GM19455 (cell line): ENCODE measurements around the gene PAFAH1B1.
A peak's percentile ranks its signal among the peaks of the same experiment; 100 is the strongest.
"Not testable (repeated sequence)": the region's sequence is repeated elsewhere in the genome, so short reads cannot be mapped to it uniquely, and the experiment has no call there.

Experiments used
- ATAC-seq: cut with Tn5 transposase; IDR thresholded peaks from one replicate; pipeline ENCODE4 v1.9.1; 2021; ENCODE audit not compliant: unreplicated experiment

PAFAH1B1 gene

DNA sequence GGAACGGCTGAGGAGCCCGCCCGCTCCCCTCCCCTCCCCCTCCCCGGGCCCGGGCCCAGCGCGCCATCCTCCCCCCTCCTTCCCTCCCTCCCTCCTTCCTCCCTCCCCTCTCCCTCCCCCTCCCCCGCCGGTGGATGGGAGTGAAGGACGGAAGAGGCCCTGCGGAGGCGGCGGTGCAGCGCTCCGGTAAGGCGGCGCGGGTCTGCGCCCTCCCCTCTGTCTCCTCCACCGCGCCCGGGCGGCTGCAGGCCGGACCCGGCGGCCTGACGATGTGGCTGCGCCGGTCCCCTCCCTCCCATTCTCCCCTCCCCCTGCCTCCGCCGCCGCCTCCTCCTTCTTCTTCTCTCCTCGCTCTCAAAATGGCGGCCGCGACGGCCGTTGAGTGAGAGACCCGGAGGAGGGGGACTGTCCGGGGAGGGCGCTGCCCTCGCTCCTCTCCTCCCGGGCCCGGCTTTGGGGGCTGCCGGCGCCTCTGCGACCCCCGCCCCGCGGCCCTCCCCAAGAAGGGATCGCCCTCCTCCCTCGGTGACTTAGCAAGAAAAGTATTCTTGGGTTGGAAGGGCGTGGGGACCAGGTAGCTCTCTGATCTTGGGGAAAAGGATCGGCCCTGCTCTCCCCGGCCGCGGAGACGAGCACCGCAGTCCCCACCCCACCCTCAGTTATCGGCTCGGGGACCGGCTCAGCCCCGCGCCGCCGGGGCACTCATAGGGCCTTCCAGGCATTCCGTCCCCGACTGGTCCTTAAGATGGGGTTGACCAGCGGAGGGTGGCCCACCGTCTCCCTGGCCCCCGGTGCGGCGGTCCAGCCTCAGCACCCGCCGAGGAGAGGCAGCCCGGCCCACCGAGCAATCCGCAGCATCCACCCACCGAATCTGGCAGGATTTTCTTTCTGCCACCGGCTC lies 617 bp downstream of the PAFAH1B1 start:
- peak; percentile 58 for ATAC-seq

DNA sequence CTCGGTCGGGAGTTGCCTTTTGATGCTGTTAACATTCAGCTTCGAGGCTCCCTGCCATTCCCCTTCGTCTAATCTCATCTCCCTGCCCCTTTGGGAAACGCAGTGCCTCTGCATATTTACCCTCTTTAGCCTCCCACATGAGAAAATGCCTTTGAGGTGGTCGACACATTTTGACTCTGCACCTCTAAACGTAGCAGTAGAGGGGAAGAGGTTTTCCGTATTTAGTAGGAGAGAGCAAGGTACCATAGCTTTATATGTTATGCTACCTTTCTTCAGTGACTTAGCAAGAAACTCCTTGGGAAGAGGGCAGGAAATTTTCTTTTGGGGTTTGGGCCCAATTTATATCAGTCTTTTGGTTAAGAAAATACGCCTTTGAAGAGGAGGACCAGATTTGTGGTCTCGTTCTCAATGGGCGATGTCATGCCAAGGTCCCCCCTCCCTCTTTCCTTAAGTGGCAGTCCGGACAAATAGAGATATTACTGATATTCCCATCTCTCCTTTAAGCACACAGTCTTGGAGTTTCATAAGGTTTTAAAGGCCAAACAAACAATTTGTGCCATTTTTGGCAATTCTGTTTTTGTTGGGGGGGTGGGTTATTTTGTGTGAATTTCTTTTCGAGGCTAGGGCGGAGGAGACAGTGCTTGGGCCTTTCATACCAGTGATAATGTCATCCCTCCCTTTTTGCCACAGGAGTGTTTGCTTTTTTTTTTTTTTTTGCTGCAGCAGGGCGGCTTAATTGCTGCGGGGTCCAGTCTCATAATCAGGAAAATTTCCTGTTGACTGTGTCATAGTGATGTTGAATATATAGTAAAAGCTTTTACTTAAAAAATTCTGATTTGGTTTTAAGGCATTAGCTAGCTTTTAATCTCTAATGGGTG lies 1.5 kb downstream of the PAFAH1B1 start:
- no peak for ATAC-seq

DNA sequence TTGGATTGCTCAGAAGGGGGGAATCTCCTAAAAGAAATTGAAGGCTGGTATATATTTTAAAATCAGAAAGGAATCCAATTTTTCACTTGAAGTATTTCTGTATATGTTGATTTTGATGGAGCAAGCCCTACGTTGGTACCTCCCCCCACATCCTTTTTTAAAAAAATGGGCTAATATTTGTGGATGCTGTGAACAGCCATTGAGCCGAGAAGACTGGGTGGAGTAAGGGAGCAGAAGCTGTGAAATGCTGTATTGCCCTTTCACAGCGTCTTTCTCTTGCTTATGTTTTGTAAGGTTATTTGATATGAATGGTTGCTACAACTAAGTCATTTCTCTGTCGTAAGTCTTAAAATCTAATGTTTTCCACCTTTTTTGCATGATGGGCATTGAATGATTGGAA lies 2.3 kb downstream of the PAFAH1B1 start:
- no peak for ATAC-seq

DNA sequence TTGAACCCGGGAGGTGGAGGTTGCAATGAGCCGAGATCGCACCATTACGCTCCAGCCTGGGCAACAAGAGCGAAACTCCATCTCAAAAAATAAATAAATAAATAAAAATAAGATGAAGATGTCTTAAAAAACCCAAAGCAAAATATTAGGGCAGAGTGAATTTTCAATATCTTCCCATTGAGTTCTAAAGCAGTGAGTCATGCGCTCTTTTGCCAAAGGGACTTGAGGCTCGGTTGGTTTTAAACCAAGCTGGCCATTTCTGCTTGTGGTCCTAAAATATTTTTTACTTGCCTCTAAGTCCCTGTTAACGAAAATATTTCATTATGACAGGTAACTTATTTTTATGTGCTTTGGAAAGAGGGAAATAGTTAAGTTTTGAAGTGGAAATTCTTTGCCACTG lies 4.7 kb downstream of the PAFAH1B1 start:
- ATAC-seq, result no peak

DNA sequence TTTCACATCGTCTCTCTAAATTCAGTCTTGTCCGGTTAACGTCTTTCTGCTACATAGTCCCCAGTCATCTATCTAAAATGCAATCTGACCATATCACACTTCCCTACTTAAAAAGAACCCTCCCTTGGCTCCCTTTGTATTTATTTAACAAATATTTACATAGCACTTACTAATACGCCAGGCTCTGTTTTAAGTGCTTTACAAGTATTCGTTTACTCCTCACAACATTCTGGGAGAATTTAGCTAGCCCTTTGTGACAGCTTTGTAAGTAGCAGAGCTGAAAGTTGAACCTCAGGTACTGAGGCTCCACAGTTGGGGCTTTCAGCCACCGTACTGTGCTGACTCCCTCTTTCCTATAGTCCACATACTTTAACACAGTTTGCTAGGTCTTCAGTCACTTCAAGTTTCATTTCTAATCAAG lies 9.2 kb downstream of the PAFAH1B1 start:
- no peak for ATAC-seq

DNA sequence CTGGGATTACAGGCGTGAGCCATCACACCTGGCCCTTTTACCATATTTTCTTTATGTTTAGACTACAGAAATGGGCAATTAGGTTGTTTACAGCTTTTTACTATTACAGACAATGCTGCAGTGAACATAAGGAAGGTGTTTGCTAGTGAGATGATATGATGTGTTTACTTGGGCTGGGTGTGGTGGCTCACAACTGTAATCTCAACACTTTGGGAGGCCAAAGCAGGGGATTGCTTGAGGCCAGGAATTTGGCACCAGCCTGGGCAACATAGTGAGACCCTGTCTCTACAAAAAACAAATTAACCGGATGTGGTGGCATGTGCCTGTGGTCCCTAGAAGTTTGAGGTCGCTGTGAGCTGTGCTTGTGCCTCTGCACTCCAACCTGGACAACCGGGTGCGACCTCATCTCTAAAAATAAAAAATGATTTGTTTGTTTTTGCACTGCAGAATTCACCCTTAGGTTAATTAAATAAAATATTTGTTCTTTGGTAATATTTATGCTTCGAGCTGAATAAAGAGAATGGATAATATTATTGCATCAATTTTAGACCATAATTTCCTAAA lies 15.0 kb downstream of the PAFAH1B1 start:
- no peak for ATAC-seq

DNA sequence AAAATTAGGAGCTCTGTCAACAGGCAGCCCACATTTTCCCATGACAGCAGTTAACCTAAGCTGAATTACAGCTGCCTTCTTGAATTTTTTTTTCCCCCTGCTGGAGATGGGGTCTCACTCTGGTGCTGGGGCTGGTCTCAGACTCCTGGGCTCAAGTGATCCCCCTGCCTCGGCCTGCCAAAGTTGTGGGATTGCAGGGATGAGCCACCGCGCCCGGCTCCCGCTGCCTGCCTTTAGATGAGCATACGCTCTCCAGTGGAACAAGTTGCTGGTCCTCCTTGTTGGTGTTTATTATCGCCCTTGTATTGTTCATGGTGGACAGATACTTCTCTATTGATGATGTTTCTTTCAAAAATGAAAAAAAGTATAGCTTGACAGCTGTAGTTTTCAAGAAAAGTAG lies 15.6 kb downstream of the PAFAH1B1 start:
- no peak for ATAC-seq

DNA sequence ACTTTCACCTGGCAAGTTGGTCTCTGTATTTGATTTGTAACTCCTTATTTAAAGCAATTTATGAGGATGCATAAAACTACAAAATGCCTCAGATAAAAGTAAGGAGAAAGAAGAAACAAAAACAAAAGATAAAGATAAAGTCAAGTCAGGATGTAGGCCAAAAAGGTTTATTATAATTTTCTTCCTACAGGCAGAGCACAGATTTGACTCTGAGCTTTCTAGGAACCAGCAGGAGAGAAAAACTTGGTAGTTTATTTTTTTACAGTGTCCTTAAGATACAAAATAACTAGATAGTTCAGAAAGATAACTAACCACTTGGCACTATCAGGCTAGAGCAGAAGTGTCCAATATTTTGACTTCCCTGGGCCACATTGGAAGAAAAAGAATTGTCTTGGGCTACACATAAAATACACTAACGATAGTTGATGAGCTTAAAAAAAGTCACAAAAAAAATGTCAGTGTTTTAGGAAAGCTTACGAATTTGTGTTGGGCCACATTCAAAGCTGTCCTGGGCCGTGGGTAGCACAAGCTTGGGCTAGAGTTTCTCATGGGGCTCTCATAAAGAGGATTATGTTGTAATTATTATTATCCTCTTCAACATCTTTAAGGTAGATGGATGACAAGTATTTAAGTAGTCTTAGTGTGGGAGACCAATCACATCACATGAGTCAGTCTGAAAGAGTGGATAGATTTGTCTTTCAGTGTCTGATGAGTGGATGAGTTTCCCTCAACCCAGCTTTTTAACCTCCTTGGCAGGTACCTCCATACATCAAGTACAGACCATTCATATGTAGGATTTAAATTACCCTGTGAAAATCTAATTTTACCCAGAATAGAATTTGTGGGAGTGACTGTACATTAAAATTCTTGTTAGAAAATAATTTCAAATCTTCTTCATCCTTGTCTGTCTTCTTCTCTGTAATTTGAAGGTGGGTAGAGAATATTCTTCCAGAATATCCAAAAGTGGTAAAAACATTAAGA lies 17.0 kb downstream of the PAFAH1B1 start:
- no peak for ATAC-seq

DNA sequence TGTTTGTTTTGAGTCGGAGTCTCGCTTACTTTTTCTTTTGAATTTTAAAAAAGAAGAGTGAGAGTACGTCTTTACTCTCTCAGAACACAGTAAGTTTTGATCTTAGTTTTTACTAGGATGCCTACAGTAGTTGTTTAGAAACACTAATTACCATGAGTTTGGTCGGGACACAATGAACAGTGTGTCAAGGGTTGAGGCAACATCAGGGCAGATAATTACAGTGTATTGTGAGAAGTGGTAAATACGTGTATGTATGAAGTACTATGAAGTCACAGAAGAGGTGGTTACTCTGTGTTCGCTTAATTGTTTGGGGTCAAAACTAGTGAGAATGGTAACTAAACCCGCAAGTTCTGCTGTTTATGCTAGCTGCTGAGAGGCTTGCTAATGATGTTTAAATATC lies 18.2 kb downstream of the PAFAH1B1 start:
- no peak for ATAC-seq

DNA sequence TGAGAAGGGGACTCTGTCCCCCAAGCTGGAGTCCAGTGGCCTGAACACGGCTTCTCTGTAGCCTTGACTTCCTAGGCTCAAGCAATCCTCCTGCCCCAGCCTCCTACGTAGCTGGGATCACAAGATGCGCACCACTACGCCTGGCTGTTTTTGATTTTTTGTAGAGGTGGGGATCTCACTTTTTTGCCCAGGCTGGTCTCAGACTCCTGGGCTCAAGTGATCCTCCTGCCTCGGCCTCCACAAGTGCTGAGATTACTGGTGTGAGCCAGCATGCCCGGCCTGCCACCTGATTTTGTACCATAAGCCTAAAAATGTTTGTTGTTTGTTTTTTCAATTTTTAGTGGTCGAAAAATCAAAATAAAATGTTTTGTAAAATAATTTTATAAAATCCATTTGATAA lies 19.2 kb downstream of the PAFAH1B1 start:
- ATAC-seq, result no peak

DNA sequence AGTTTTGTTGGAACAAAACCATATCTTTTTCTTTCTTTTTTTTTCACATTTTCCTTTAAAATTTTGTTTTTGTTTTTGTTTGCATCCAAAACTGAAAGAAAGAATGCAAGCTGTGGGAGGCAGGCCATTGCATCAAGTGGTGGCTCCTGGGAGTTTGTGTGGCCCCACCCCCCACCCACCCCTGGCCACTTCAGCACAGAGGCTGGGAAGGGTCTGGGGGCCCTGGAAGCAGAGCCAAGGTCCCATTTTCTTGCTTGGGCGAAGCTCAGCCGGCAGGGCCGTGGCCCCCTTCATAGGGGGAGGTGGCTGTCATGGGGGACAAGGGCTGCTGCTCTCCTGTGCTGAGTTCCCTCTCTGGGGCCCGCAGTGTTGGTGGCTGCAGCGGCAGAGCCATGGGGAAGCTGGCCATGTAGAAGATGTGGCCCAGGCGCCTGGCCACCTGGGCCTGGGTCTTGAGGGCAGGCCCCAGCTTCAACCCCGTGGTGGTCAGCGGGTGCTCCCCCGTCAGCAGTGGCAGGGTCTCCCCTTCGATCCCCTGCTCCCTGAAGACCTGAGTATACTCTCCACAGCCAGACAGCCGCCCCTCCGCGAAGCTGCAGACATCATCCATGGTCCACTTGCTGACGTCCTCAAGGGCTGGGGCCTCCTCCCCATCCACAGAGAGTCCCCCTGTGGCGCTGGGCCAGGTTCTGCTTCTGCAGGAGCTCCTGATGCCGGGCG lies 19.8 kb downstream of the PAFAH1B1 start:
- ATAC-seq, result no peak

DNA sequence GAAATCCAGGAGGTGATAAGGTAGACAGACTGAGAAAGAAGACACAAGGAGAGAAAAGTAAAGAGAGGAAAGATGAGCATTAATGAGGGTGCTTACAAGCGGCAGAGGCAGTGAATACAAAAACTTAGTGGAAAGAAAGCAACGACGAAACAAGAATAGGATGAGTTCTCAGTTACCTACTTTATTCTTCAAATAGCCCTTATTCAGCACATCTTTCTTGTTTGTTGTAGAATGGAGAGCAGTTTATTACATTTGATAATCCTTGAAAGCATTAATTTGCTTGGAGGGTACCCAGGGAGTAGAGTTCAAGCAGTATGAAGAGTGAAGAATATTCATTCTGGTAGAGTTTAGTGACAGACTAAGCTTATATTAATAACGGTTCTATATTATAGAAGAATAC lies 22.4 kb downstream of the PAFAH1B1 start:
- no peak for ATAC-seq

DNA sequence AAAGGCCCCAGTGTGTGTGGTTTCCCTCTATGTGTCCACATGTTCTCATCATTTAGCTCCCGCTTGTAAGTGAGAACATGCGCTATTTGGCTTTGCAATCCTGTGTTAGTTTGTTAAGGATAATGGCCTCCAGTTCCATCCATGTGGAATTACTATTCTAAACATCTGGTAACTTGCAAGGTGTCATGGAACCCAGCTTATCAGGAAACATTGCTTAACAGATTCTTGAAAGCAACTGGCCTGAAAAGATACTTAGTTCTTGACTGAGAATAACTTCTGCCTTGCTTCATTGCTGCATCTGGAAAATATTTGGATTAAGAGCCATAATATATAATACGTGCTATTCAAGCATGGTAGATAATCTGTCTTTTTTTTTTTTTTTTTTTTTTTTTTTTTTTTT lies 27.8 kb downstream of the PAFAH1B1 start:
- no peak for ATAC-seq

DNA sequence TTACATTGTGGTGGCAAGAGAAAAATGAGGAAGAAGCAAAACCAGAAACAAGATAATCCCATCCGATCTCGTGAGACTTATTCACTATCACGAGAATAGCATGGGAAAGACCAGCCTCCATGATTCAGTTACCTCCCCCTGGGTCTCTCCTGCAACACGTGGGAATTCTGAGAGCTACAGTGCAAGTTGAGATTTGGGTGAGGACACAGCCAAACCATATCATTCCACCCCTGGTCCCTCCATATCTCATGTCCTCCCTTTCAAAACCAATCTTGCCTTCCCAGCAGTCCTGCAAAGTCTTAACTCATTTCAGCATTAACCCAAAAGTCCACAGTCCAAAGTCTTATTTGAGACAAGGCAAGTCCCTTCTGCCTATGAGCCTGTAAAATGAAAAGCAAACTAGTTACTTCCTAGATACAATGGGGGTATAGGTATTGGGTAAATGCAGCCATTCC lies 28.5 kb downstream of the PAFAH1B1 start:
- ATAC-seq, result not testable (repeated sequence)

DNA sequence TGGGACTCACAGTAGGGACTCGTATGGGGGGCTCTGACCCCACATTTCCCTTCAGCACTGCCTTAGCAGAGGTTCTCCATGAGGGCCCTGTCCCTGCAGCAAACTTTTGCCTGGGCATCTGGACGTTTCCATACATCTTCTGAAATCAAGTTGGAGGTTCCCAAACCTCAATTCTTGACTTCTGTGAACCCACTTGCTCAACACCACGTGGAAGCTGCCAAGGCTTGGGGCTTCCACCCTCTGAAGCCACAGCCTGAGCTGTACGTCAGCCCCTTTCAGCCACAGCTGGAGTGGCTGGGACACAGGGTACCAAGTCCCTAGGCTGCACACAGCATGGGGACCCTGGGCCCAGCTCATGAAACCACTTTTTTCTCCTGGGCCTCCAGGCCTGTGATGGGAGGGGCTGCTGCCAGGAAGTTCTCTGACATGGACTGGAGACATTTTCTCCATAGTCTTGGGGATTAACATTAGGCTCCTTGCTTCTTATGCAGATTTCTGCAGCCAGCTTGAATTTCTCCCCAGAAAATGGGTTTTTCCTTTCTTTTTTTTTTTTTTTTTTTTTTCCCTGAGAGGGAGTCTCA lies 29.4 kb downstream of the PAFAH1B1 start:
- ATAC-seq, result not testable (repeated sequence)

DNA sequence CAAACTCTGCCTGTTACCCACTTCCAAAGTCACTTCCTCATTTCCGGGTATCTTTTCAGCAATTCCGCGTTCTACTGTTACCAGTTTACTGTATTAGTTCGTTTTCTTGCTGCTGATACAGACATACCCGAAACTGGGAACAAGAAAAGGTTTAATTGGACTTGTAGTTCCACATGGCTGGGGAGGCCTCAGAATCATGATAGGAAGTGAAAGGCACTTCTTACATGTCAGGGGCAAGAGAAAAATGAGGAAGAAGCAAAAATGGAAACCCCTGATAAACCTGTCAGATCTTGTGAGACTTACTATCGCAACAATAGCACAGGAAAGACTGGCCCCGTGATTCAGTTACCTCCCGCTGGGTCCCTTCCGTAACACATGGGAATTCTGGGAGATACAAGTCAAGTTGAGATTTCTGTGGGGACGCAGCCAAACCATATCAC lies 30.9 kb downstream of the PAFAH1B1 start:
- ATAC-seq, result no peak

DNA sequence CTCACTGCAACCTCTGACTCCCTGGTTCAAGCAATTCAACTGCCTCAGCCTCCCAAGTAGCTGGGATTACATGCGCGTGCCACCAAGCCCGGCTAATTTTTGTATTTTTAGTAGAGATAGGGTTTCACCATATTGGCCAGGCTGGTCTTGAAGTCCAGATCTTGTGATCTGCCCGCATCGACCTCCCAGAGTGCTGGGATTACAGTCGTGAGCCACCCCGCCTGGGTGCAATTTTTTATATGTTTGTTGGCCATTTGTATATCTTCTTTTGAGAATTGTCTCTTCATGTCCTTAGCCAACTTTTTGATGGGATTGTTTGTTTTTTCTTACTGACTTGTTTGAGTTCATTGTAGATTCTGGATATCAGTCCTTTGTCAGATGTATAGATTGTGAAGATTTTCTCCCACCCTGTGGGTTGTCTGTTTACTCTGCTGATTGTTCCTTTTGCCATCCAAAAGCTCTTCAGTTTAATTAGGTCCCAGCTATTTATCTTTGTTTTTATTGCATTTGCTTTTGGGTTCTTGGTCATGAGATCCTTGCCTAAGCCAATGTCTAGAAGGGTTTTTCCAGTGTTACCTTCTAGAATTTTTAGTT lies 33.3 kb downstream of the PAFAH1B1 start:
- ATAC-seq, result not testable (repeated sequence)

DNA sequence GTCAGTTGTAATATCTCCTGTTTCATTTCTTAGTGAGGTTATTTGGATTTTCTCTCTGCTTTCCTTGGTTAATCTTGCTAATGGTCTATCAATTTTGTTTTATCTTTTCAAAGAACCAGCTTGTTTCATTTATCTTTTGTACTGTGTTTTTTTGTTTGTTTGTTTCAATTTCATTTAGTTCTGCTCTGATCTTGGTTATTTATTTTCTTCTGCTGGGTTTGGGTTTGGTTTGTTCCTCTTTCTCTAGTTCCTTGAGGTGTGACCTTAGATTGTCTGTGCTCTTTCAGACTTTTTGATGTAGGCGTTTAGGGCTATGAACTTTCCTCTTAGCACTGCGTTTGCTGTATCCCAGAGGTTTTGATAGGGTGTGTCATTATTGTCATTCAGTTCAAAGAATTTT lies 35.5 kb downstream of the PAFAH1B1 start:
- ATAC-seq, result not testable (repeated sequence)

DNA sequence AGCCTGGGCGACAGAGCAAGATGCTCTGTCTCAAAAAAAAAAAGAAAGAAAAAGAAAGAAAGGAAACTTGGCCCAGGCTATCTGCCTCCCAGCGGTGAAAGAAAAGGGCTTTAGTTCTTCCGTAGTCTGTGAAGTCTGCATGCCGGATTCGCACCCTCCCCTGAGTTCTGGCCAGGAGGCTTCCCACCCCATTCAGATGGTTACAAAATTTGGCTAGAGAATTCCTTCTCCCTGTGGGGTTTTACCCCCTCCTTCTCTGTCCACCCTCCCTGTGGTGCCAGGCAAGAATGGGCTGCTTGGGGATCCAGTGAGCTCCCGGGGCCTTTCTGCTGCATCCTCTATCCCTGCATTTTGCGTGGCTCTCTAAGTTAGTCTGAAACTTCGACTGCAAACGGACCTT lies 37.8 kb downstream of the PAFAH1B1 start:
- no peak for ATAC-seq
